Neuron (in vitro differentiated cells): Measurements from ENCODE around the gene CLEC18B.
"Not testable (repeated sequence)": the region's sequence is repeated elsewhere in the genome, so short reads cannot be mapped to it uniquely, and the experiment has no call there.

Experiments
- H2AFZ ChIP-seq: one replicate; pipeline ENCODE4 v1.6.1; 2013; ENCODE audit warnings: low read depth, mild to moderate bottlenecking, inconsistent platforms, low read length, moderate library complexity
- H3K27me3 ChIP-seq: one replicate; pipeline ENCODE4 v1.6.1; 2013; ENCODE audit warnings: low read length; ENCODE audit not compliant: insufficient read depth
- H3K36me3 ChIP-seq: one replicate; pipeline ENCODE4 v1.6.1; 2013; ENCODE audit warnings: low read length; ENCODE audit not compliant: insufficient read depth
- H3K4me1 ChIP-seq: one replicate; pipeline ENCODE4 v1.6.1; 2013; ENCODE audit warnings: low read length; ENCODE audit not compliant: insufficient read depth
- H3K4me3 ChIP-seq: 2 replicates; pipeline ENCODE4 v1.5.1; 2013; ENCODE audit warnings: mild to moderate bottlenecking, low read length, moderate library complexity
- H3K9me3 ChIP-seq: one replicate; pipeline ENCODE4 v1.6.1; 2013; ENCODE audit warnings: low read length

Gene CLEC18B

DNA sequence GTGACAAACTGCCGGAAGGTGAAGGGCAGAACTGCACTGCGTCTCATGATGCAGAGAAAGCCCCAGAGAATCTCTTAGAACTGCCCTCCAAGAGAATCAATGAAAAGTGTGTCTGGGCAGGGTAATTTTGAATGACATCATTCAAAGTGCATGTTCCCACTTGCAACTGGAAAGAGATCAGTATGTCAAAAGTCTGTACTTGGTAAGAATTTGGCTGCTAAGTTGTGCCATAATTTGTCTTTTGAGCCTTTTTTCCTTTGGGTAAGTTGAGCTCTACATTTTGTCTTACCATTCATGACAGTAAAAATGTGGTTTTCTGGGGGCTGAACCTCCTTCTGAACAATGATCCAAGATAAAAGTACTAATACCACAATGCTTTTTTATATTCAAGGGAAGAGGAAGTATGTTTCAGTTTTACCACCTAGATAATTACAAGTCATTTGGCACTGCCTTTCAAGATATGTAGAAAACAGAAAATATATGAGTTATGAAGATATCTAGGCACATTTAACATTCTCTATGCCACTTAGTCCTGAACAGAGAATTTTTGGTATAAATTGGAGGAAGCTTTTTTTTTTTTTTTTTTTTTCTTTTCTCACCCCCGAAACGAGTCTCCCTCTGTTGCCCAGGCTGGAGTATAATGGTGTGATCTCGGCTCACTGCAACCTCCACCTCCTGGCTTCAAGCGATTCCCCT, 38.8 kb downstream of the CLEC18B start:
- not testable (repeated sequence) for H3K27me3 ChIP-seq, H3K4me3 ChIP-seq, H3K36me3 ChIP-seq

DNA sequence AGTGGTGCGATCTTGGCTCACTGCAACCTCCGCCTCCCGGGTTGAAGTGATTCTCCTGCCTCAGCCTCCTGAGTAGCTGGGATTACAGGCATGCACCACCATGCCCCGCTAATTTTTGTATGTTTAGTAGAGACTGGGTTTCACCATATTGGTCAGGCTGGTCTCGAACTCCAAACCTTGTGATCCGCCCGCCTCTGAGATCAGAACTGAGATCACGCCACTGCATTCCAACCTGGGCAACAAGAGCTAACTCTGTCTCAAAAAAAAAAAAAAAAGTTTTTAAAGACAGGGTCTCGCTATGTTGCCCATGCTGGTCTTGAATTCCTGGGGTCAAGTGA, 47.5 kb downstream of the CLEC18B start:
- H3K36me3 ChIP-seq, H2AFZ ChIP-seq, H3K9me3 ChIP-seq, H3K27me3 ChIP-seq, H3K4me3 ChIP-seq, H3K4me1 ChIP-seq: not testable (repeated sequence)

More for the DNA sequence above, 38.8 kb downstream of the CLEC18B start:
- H3K4me1 ChIP-seq, H3K9me3 ChIP-seq, H2AFZ ChIP-seq: not testable (repeated sequence)

DNA sequence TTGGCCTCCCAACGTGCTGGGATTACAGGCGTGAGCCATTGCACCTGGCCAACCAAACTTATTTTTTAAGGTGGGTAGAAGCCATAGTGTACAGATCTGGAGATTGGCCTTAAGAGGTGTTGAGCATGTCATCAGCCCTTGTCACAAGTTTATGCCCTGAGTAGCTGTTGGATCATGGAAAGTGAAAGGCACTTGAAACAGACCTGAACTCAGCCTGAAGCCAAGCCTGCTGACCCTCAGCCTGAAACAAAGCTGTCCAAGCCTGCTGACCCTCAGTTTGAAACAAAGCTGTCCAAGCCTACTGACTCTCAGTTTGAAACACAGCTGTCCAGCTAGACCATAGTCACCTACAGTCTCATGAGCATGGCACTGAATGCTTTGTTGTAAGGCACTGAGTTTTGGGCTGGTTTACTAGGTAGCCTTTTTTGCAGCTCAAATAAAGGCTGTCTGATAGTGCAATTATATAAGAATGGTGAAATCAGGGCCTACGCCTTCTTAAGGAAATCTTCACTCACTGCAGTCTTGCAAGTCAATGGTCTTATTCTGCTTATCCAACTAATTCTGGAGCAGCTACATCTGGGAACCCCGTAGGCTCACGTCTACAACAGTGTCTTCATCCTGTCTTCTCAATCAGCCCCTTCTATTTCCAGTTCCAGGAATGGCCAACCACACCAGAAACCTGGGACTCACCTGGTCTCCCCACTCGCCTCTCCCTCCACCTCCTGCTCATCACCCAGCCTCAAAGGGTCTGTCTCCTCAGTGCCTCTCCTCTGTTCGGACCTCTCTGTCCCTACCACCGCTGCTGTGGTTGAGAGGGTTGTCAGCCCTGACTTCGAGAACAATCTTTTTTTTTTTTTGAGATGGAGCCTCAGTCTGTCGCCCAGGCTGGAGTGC, 48.1 kb downstream of the CLEC18B start:
- peaks cover 6% of the 10 kb centered on the region for H3K27me3 ChIP-seq
- no peak overlapping the region for H3K4me3 ChIP-seq
- no peaks in the 10 kb centered on the region for H3K4me1 ChIP-seq
- no peak overlapping the region for H2AFZ ChIP-seq
- H3K9me3 ChIP-seq = no peaks in the 10 kb centered on the region
- H3K36me3 ChIP-seq = no peaks in the 10 kb centered on the region

DNA sequence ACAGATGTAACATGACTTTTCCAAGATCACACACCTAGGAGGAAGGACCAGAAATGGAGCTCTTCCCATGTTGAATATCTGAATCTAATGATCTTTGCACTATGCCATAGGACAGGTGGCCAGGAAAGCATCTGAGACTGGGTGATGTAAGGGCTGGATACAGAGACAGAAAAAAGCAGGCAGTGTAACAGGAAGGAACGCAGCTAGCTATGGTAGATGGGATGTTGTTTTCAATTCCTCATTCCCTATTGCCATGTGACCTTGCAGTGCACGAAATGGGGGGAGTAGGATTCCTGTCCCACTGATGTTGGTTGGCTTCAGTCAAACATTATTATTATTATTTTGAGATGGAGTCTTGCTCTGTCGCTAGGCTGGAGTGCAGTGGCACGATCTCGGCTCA, 48.9 kb downstream of the CLEC18B start:
- Histone ChIP-seq H3K27me3 (peaks cover 6% of the 10 kb centered on the region), H2AFZ (no peak overlapping the region), H3K36me3 (no peaks in the 10 kb centered on the region), H3K4me1 (no peaks in the 10 kb centered on the region), H3K4me3 (no peak overlapping the region), H3K9me3 (no peaks in the 10 kb centered on the region)

DNA sequence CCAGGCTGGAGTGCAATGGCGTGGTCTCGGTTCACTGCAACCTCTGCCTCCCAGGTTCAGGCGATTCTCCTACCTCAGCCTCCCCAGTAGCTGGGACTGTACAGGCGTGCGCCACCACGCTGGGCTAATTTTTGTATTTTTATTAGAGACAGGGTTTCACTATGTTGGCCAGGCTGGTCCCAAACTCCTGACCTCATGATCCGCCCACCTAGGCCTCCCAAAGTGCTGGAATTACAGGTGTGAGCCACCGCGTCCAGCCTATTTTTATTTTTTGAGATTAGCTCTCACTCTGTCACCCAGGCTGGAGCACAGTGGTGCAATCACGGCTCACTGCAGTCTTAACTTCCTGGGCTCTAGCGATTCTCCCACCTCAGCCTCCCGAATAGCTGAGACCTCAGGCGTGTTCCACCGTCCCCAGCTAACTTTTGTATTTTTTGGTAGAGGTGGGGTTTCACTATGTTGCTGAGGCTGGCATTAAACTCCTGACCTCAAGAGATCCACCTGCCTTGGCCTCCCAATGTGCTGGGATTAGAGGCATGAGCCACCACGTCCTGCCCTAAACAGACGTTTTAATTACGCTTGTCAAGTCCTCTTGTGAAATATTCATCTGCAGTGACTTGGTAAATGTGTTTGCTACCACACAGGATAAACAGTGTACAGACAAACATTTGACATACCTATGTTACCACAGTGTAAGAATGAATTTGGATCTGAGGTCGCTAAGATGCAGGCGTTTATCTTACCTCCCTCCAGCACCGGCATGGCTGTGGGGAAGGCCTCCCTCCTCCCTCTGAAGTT, 50.7 kb downstream of the CLEC18B start:
- H3K27me3 ChIP-seq, H3K4me1 ChIP-seq, H2AFZ ChIP-seq, H3K36me3 ChIP-seq, H3K4me3 ChIP-seq, H3K9me3 ChIP-seq: not testable (repeated sequence)

DNA sequence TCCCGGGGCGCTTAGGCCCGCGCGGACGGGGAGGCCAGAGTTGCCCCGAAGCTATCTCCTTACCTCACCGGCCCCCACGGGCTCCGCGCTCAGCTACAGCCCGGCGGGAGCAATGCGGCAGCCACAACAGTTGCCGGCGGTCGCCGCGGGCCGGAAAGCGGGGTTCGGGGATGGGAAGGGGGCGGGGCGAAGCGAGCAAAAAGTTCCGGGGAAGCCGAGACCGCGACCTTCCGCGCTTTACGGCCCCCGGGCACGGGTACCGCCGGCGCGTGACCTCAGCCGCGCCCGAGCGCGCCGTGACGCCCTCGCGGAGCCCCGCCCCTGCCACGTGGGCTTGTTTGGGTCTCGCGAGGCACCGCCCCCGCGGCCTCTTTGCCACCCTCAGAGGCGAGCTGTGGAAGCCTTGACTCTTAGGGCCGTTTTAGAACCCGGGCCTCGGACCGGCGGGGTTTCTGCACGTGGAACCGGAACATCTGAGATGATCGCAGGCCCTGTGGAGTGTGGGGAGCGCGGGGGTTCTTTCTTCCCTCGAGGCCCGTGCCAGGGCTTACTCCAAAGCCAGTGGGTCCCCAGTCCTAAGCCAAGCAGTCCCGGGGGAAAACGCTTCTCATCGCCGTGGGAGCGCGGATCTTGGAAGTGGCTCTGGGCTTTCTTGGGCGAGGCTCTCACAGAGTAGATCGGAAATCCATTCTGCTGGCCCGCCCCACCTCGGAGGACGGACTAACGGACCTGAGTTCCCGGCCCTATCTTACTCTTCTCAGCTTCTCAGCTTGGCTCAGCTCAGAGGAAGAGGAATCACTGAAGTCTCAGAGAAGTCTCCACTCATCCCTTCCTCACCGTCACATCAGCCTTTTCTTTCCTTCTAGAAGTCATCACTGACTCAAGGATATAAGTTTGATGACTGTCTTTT, 53.0 kb downstream of the CLEC18B start:
- H3K9me3 ChIP-seq, H3K36me3 ChIP-seq, H3K27me3 ChIP-seq, H3K4me1 ChIP-seq: not testable (repeated sequence)
- Histone ChIP-seq H2AFZ (peak overlapping the region; percentile 78), H3K4me3 (peak overlapping the region; percentile 90)

DNA sequence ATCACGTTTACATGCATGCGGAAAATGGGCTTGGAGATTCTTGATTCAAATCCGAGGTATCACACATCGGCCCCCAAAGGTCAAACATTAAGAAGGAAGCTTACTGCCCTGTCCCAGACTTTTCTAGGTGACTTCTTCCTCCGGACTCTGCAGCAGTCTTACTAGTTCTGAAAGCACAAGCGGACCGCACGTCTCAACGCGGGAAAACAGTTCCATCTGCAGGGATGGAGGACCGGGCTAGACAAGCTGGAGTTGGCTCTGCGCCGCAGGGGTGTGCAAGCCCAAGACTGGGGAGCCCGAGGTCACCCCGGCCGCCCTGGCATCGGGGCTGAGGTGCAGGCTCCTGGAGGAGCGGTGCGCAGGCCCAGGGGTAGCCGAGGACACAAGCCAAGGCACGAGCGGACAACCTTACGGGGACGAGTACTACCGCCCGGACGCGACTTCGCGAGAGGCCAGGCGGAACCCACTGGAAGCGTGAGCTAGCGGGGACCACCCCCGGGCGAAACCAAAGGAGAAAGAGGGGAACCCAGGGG, 53.7 kb downstream of the CLEC18B start:
- not testable (repeated sequence) for H3K27me3 ChIP-seq, H3K4me1 ChIP-seq, H3K9me3 ChIP-seq, H3K36me3 ChIP-seq
- Histone ChIP-seq H3K4me3 (peak overlapping the region; percentile 90), H2AFZ (peak overlapping the region; percentile 78)

DNA sequence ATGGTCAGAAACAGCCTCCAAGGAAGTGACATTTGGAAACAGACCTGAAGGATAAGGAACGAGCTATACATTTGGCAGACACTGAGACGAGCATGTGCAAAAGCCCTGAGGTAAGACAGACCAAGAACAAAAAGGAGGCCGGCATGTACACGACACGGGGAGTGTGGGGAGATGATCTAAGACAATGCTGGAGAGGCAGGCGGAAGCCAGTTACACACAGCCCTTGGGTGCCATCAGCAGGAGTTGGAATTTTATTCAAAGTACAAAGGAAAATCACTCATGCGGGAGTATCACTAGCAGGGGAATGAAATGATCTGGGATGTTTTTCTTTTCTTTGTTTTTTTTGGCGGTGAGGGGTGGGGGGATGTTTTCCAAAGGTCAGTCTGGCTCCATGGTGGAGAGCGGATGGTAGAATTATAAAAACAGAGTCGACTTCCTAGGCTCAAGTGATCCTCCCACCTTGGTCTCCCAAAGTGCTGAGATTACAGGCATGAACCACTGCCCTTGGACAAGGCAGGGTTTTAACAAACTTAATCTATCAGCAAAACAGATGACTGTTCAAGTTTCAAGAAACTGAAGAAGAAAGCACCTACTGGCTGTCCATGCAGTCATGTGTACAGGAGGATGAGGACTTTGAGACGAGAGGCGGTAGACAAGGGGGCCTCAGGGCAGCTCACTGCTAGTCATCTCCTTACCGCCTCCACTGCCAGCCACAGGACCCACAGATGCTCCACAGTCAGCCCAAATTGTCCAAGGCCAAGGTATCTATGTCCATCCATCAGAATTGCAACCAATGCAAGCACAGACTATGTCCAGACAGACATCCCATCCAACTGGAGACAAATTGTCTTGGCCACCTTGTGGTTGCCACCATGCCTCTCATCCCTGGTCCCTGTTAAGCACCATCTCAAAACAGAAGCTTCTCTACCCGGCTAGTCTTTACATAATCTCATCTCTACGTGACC, 59.4 kb downstream of the CLEC18B start:
- not testable (repeated sequence) for H3K4me3 ChIP-seq, H3K9me3 ChIP-seq, H2AFZ ChIP-seq, H3K4me1 ChIP-seq, H3K27me3 ChIP-seq
- H3K36me3 ChIP-seq = peaks cover 14% of the 10 kb centered on the region
